Breast epithelium (tissue), 3 donors: Measurements from ENCODE around the gene VSIR.

Source experiments
- POLR2A ChIP-seq: fragments of 450-650 bp; IDR thresholded peaks from one replicate; pipeline ENCODE4 v1.6.1; 2016; ENCODE audit warnings: antibody characterized with exemption, mild to moderate bottlenecking, moderate library complexity
- POLR2AphosphoS5 ChIP-seq, 3 donors: sonication (generic); formaldehyde crosslinking; IDR thresholded peaks; one replicate each; pipeline ENCODE4 v1.6.1; 2017; ENCODE audit warnings: antibody characterized with exemption in 3 of 3
- TF ChIP-seq, protein P1 (sequence below), 3 donors: fragments of 450-650 bp; IDR thresholded peaks; one replicate each; pipeline ENCODE4 v1.5.1; 2016 to 2017; ENCODE audit warnings: antibody characterized with exemption in 3 of 3, mild to moderate bottlenecking in 3 of 3, moderate library complexity in 3 of 3

GRCh38 chr10:71757399-71757922 is 15.9 kb downstream of the VSIR start:
- TF ChIP-seq, protein P1, sequence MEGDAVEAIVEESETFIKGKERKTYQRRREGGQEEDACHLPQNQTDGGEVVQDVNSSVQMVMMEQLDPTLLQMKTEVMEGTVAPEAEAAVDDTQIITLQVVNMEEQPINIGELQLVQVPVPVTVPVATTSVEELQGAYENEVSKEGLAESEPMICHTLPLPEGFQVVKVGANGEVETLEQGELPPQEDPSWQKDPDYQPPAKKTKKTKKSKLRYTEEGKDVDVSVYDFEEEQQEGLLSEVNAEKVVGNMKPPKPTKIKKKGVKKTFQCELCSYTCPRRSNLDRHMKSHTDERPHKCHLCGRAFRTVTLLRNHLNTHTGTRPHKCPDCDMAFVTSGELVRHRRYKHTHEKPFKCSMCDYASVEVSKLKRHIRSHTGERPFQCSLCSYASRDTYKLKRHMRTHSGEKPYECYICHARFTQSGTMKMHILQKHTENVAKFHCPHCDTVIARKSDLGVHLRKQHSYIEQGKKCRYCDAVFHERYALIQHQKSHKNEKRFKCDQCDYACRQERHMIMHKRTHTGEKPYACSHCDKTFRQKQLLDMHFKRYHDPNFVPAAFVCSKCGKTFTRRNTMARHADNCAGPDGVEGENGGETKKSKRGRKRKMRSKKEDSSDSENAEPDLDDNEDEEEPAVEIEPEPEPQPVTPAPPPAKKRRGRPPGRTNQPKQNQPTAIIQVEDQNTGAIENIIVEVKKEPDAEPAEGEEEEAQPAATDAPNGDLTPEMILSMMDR (IDR thresholded peaks at IDR 0.05) = no peak
- TF ChIP-seq POLR2AphosphoS5 (IDR thresholded peaks at IDR 0.05) = no peak
- TF ChIP-seq POLR2A = no peak
